GM18873 (cell line): ENCODE measurements around the gene ZBED1.
"Not testable (repeated sequence)": the region's sequence is repeated elsewhere in the genome, so short reads cannot be mapped to it uniquely, and the experiment has no call there.

Experiments used
- ATAC-seq: cut with Tn5 transposase; IDR thresholded peaks from one replicate; pipeline ENCODE4 v1.9.1; 2021; ENCODE audit warnings: mild to moderate bottlenecking, moderate library complexity, moderate number of reproducible peaks; ENCODE audit not compliant: unreplicated experiment, low FRiP score

Gene ZBED1

DNA sequence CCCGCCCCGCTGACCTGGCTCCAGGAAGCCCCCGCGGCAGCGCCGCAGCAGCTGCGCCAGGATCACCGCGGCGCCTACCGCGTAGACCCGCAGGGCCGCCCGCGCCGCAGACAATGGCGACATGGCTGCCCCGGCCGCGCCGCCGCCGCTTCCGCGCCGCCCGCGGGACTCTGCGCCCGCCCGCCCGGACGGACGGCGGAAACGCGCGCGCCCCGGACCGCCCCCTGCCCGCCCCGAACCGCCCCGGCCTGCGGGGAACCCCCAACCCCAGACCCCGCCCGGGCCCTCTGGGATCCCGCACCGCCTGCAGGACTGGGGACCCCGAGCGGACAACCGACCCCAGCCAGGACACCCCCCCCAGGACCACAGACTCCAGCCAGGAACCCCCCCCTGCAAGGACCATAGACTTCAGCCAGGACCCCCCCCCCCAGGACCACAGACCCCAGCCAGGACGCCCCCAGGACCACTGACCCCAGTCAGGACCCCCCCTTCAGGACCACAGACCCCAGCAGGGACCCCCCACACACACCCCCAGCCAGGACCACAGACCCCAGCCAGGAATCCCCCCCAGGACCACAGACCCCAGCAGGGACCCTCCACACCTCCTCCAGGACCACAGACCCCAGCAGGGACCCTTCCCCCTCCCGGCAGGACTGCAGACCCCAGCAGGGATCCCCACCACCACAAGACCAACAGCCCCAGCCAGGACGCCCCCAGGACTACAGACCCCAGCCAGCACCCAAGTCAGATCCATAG lies at the start of gene ZBED1, which contains the start of gene DHRSX:
ZBED1 (minus strand) TSS at position 174 of the 756 bp plus-strand sequence. CDS start 10,257 bp downstream, outside the sequence.
DHRSX (minus strand) TSS at position 174 of the 756 bp plus-strand sequence; CDS start at position 123, 51 bp downstream.
- ATAC-seq, result no peak

DNA sequence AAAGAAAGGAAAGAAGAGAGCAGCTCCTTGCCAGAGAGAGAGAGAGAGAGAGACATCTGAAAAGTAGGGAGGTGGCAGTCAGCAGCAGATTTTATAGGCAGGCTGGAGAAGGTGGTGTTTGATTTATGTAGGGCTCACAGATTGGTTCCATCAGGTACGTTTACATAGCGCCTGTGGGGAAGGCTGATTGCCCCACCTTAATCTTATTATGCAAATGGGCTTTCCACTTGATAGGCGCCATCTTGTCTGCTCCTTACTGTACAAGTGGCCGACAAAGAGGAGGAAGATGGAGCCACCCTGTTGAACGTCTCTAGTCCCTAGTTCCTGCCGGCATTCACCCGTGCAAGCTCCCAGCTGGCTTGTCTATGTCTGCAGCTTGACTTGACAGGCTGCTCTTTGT lies 49.1 kb upstream of the ZBED1 start:
- ATAC-seq, result no peak

DNA sequence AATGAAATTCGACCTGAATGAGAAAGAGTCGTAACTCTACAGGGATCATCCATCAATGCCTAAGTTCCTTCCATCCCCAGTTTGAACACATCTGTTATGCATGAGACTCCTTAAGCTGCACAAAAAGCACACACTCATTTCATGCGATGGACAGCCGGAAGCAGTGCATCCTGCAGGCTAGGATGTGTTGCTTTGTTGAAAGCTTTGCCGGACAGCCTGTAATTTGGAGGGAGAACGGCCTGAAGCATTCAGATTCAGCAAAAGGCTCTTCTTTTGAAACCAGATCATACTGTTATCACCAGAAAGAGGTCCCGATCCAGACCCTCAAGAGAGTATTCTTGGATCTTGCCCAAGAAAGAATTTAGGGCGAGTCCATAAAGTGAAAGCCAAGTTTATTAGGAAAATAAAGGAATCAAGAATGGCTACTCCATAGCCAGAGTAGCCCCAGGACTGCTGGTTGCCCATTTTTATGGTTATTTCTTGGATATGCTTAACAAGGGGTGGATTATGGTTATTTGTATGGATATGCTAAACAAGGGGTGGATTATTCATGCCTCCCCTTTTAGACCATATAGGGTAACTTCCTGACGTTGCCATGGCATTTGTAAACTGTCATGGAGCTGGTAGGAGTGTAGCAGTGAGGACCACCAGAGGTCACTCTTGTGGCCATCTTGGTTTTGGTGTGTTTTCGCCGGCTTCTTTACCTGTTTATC lies 48.1 kb upstream of the ZBED1 start:
- ATAC-seq, result no peak

DNA sequence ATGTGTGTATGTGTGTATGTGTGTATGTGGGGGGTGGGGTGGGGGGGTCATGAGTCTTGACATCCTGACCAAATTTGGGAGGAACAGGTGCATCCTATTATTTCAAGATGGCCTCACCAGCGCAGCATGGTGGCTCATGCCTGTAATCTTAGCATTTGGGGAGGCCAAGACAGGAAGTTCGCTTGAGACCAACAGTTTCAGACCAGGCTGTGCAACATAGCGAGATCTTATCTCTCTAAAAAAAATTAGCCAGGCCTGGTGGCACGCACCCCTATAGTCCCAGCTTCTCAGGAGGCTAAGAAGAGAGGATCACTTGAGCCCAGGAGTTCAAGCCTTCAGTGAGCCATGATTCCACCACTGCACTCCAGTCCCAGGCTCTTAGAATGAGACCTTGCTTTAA lies 47.0 kb upstream of the ZBED1 start:
- no peak for ATAC-seq

DNA sequence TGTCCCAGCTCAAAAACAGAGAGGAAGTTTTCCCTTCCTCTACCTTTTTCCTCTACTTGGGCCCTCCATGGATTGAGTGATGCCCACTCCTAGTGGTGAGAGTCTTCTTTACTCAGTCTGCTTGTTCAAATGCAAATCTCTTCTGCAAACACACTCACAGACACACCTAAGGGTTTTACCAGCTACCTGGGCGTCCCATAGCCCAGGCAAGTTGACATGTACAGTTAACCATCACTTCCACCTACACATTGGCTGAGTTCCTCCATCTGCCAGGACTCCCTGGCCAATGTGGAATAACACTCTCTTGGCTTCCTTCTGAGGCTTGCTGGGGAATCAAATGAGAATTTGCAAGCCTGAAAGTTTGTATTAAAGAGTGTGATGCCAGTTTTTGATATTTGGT lies 45.7 kb upstream of the ZBED1 start:
- no peak for ATAC-seq

DNA sequence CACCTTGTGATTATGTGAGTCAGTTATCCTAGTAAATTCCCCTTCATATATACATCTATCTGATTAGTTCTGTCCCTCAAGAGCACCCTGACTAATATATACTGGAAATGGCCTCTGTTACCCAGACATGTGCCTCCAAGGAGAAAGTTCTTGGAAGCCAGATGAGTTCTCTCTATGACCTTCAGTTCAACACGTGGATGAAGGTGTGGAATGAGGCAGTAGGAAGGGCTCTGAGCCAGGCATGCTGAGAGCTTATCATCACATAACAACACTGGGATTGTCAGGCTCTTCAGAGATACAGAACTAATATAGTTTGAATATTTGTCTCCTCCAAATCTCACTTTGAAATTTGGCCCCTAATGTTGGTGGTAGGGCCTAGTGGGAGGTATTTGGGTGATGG lies 44.4 kb upstream of the ZBED1 start:
- no peak for ATAC-seq

DNA sequence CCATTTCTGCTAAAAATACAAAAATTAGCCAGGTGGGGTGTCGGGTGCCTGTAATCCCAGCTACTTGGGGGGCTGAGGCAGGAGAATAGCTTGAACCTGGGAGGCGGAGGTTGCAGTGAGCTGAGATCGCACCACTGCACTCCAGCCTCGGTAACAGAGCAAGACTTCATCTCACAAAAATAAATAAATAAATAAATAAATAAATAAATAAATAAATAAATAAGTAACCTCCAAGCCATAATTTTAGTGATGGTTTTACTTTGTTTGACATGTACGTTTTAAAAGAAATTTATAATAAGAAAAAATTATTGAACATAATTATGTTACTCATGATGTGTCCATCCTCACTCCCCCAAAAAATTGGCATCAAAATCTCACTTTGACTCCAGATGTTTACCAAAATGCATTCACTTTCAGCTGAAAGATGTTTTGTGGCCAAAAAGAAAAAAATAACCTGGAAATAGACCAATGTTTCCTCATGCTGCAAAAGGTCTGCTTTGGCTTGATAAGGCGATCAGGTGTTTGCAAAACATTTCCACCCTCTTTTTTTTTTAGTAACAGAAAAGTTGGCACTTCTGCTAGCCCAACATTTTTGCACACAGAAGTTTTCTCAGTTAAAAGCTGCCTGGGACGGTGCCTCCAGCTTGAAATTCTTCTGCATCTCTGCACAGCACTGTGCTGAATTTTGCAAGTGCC lies 42.2 kb upstream of the ZBED1 start:
- ATAC-seq, result no peak

DNA sequence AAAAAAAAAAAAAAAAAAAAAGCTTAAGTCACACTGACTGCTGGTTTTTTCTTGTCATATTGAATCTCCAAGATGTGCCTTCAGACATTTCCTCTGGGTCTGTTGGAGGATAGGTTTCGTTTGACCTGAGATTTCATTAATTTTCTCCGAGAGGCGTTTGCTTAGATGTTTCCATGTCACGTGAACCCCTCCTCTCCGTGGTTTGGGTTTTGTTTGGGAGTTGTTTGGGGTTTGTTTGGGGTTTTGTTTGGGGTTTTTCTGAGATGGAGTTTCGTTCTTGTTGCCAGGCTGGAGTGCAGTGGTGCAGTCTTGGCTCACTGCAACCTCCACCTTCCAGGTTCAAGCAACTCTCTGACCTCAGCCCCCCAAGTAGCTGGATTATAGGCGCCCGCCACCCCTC lies 40.8 kb upstream of the ZBED1 start:
- no peak for ATAC-seq

DNA sequence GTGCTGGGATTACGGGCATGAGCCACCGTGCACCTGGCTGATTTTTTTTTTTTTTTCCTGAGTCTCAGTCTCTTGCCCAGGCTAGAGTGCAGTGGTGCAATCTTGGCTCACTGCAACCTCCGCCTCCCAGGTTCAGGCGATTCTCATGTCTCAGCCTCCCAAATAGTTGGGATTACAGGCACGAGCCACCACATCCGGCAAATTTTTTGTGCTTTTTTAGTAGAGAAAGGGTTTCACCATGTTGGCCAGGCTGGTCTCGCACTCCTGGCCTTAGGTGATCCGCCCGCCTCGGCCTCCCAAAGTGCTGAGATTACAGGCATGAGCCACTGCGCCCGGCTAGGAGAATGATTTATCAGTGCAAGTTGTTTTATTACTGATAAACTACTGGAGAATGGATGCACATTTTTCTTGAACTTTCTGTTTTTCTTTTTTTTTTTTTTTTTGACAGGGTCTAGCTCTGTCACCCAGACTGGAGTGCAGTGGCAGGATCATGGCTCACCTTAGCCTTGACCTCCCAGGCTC lies 39.7 kb upstream of the ZBED1 start:
- no peak for ATAC-seq

DNA sequence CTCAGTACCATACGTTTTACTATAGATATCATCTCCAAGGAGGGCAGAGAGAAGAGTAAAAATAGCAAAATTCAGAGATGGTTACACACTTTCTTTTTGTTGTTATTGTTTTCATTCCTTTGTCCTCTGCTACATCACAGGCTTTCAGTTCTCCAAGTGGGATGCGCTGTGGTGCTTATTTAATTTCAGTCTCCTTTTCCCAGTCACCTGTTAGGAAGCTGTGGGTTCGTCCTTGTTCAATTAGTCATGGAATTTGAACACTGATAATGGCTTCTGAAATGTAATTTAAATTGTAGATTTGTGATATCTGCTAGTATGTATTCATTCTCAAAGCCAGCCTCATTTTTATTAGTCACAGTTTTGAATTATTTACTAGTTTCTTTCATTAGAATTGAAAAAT lies 38.8 kb upstream of the ZBED1 start:
- ATAC-seq, result no peak

DNA sequence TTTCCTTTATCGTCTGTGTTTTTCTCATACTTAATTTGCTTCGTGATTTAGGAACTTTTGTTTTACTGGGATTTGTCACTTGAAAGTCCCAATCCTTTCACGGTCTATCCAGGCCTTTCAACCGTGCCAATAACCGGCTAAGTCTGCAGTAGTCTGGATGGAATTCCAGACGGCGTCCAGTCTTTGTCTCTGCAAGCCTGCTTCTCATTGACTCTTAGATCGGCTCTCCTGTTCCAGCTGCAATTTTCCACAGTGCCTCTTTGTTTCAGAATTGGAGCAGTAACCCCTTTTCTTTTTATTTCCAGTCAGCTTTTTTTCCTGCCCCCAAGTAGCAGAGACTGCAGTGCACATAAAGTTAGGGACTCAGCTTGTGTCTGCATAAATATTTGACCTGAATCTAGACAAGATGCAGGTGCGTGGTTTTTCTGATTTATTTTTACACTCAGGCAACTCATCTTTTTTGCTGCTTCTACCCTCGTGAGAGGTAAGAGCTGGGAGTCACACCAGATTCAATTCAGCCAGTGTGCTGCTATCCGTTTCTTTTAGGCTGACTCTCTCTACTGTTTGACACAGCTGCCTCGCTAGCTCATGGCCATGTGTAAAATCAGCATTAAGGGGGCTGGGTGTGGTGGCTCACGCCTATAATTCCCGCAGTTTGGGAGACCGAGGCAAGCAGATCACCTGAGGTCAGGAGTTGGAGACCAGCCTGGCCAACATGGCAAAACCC lies 37.4 kb upstream of the ZBED1 start:
- ATAC-seq, result no peak

DNA sequence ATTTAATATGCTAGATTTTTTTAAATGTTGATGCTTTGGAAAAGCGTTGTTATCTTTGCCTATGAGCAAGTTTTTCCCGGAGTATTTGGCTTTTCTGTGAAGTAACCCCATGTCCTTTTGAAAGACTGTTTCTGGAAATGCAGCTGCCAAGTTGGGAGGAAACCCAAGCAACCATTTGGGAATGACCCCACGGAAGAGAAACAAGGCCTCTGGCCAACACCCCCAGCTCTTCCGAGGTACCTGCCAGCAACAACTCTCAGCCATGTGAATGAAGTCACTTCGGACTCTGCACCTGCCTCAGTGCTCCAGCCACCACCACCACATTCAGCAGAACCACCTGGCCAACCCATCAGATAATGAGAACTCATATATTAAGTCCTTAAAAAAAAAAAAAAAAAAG lies 36.2 kb upstream of the ZBED1 start:
- no peak for ATAC-seq

DNA sequence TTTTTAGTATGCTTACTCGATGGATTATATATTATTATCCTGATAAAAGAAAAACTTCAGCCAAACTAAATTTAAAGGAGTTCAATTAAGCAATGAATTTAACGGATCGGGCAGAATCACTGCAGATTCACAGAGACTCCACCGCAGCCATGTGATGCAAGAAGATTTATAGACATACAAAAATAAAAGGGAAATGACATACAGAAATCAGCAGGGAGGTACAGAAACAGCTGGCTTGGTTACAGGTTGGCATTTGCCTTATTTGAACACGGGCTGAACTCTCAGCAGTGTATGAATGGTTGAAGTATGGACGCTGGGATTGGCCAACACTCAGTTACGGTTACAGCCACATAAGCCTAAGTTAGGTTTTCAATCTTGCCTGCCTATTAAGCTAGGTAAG lies 35.4 kb upstream of the ZBED1 start:
- no peak for ATAC-seq

DNA sequence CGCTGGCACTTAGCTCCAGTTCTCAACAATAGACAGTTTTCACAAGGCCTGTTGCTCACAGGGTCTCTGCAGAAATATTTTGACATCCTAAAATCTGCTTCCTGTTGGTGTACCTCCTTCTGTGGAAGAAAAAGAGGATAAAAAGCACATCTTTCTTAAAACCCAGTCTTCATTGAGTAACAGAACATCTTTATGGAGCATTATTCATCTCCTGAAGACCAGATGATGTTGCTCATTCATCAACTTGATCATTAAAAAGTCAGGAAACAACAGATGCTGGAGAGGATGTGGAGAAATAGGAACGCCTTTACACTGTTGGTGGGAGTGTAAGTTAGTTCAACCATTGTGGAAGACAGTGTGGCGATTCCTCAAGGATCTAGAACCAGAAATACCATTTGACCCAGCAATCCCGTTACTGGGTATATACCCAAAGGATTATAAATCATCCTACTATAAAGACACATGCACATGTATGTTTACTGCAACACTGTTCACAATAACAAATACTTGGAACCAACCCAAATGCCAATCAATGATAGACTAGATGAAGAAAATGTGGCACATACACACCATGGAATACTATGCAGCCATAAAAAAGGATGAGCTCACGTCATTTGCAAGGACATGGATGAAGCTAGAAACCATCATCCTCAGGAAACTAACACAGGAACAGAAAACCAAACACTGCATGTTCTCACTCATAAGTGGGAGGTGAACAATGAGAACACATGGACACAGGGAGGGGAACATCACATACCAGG lies 33.7 kb upstream of the ZBED1 start:
- not testable (repeated sequence) for ATAC-seq

DNA sequence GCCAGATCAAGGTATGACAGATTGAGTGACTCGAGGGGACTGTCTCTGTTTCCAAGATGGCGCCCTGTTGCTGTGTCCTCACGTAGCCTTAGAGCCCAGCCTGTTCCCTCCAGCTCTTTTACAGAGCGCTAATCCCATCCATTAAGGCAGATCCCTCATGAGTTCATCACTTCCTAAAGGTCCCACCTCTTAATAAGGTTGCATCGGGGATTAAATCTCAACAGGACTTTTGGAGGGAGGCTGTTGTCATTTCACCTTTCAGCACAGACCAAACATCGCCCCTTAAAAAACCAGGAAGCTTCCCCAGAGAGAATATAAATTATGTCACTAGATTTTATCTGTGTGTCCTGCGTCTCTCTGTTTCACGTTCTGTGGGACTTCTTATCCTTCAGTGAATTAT lies 32.6 kb upstream of the ZBED1 start:
- no peak for ATAC-seq

DNA sequence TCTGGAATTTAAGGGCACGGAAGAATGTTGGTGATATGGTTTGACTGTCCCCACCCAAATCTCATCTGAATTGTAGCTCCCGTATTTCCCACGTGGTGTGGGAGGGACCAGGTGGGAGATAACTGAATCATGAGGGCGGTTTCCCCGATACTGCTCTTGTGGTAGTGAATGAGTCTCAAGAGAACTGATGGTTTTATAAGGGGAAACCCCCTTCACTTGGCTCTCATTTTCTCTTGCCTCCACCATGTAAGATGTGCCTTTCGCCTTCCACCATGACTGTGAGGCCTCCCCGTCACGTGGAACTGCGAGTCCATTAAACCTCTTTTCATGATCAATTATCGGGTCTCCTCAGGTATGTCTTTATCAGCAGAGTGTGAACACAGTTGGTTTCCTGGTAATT lies 25.6 kb upstream of the ZBED1 start:
- ATAC-seq, result no peak

DNA sequence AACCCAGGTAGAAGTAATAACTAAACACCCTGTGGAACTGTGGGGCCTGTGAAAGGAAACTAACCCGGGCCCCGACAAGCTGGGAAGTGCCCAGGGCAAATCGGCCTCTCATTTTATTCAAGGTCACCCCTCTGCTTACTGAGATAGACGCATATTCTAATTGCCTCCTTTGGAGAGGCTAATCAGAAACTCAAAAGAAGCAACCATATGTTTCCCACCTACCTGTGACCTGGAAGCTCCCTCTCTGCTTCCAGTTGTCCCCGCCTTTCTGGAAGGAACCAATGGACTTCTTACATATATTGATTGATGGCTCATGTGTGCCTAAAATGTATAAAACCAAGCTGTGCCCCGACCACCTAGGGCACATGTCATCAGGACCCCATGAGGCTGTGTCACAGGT lies 23.1 kb upstream of the ZBED1 start:
- ATAC-seq, result no peak

DNA sequence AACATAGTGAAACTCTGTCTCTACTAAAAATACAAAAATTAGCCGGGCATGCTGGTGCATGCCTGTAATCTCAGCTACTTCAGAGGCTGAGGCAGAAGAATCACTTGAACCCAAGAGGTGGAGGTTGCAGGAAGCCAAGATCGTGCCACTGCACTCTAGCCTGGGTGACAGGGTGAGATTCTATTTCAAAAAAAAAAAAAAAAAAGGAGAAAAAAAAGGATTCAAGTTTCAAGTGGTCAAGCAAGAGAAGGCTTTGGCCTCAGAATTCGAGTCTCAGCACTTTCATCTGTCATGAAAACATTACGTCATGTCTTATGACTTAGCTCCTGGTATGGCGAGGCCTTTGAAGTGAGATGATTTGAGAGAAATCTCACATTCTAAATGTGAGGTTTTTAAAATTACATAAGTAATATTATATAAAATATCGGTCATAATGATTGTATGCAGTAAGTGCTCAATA lies 21.2 kb upstream of the ZBED1 start:
- peak; percentile 38 for ATAC-seq

DNA sequence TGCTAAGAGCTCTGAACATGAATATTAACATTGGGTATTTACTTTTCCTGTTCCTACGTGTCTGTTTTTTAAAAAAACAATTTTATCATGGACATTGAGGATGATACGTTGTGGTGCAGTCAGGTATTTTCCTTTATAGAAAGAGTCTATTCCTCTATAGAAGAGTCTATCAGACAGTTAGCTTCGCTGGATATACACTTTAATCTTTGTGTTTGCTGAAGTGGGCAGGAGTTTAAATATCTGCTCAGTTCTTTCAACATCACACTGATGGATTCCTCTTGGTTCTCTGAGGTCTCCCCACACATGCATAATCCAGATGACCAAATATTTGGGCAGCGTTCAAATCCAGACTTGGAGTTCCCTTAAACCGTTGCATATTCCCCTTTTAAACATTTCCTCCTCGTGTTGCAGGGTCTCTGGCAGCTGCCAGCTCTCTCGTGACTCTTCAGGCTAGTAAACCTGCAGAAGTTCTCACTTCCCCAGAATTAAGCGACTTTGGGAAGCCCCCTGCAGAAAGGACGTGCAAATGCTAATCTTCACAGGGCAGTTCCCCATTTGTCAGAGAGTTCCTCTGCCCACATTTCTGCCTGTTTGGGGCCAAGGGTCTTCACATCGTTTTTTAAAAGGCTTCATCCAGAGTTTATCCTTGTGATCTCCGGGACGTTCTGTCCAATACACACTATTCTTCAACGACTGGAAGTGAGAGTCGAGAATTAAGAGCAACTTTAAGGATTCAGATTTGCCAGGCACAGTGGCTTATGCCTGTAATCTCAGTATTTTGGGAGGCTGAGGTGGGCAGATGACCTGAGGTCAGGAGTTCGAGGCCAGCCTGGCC lies 20.5 kb upstream of the ZBED1 start:
- peak; percentile 71 for ATAC-seq
